Mucosa of descending colon (tissue), 3 donors: Measurements from ENCODE around the gene FAM117B. TPM values are rescaled to one million over a fixed set of nuclear protein-coding genes. Genes with fewer than 3 reads are reported as not detected.

ENCODE experiments used
- ATAC-seq: fragments of 200-7000 bp; cut with Tn5 transposase; one replicate; pipeline ENCODE4 v1.9.1; 2020; ENCODE audit warnings: mild to moderate bottlenecking, moderate library complexity
- DNase-seq, 3 donors: peaks; one replicate each; pipeline ENCODE4 v3.0.0-alpha.2; 2020
- H3K36me3 ChIP-seq: fragments of 200-600 bp; one replicate; pipeline ENCODE4 v1.8.0; 2021; ENCODE audit warnings: low read depth, mild to moderate bottlenecking
- H3K4me1 ChIP-seq: fragments of 200-600 bp; one replicate; pipeline ENCODE4 v1.8.0; 2021; ENCODE audit warnings: low read depth, mild to moderate bottlenecking
- H3K4me3 ChIP-seq: fragments of 200-600 bp; one replicate; pipeline ENCODE4 v1.8.0; 2021; ENCODE audit warnings: mild to moderate bottlenecking
- H3K9me3 ChIP-seq: fragments of 200-600 bp; one replicate; pipeline ENCODE4 v1.8.0; 2021; ENCODE audit warnings: mild to moderate bottlenecking
- CTCF ChIP-seq: fragments of 200-600 bp; IDR thresholded peaks from one replicate; pipeline ENCODE4 v1.8.0; 2022; ENCODE audit warnings: antibody characterized with exemption, mild to moderate bottlenecking
- intact Hi-C, 2 donors: fragments of 100-400 bp; cut with DNase I in 1 of 2; cut with micrococcal nuclease in 1 of 2; formaldehyde crosslinking; loops; one replicate each; pipeline versions ENCODE4 v1.11.0 to v1.11.1; 2022; cut with DNase I, micrococcal nuclease
- long read RNA-seq, 2 donors: library from polyadenylated mRNA; unstranded; transcript quantifications; one replicate each; pipeline ENCODE4 v2.0.0, GENCODE V29; 2019 to 2021
- total RNA-seq, 3 donors: library from RNA; stranded (reverse); fragmentation: NEBNext Ultra II Directional in 2 of 3; extraction: Animal tissue kit (Norgen Biotek cat#: 25700) in 2 of 3; gene quantifications; one replicate each; pipeline versions ENCODE4 v1.2.1 to v1.2.4, GENCODE V29; 2021 to 2023
- donor health status: DM: no; HTN: no; CAD: no; lungs with moderate emphysema.
- donor health status: DM: no; HTN: no; CAD: no.
- donor health status: DM: no; HTN: yes; CAD: no.

FAM117B gene
- total RNA-seq = 10 to 100 TPM; 11.5 to 21.7 (median 15.4) TPM
- long read RNA-seq, donor 1, full-length matches to known transcripts = 1 of 3 reads
- long read RNA-seq, donor 1, partial matches to known transcripts = 2 of 3 reads
- long read RNA-seq, donor 1, other reads (novel, unspliced or antisense) = 0 of 3 reads
- long read RNA-seq, donor 2, partial matches to known transcripts = 0 of 1 reads
- long read RNA-seq, donor 2, other reads (novel, unspliced or antisense) = 1 of 1 reads

- TF ChIP-seq CTCF = peak; percentile 15
- peak; percentile 90 for ATAC-seq
- intact Hi-C loops = no loop called here
- Histone ChIP-seq H3K9me3 (no peaks in the 10 kb centered on the region), H3K4me1 (peaks cover 24% of the 10 kb centered on the region), H3K36me3 (no peaks in the 10 kb centered on the region), H3K4me3 (peak within 1 kb of the TSS; percentile 97)
- DNase-seq = peak; percentile 98 to 100 (median 99)
Observed at GRCh38 chr2:202634556-202635427, at the start of gene FAM117B. Gene FAM117B (plus strand): TSS chr2:202634969. CDS start chr2:202635188, 219 bp downstream.

- ATAC-seq = peak; percentile 95
- Histone ChIP-seq H3K4me1 (peaks cover 5% of the 10 kb centered on the region), H3K4me3 (no peak overlapping the region), H3K36me3 (no peaks in the 10 kb centered on the region), H3K9me3 (no peaks in the 10 kb centered on the region)
- intact Hi-C loops = no loop called here
- TF ChIP-seq CTCF = peak; percentile 82
- DNase-seq = peak; percentile 57 to 78 (median 68)
Observed at GRCh38 chr2:202588647-202589581, 45.9 kb upstream of the FAM117B start.

GRCh38 chr2:202589582-202589949 is 45.2 kb upstream of the FAM117B start:
- Histone ChIP-seq H3K9me3 (no peaks in the 10 kb centered on the region), H3K36me3 (no peaks in the 10 kb centered on the region), H3K4me1 (peaks cover 5% of the 10 kb centered on the region), H3K4me3 (no peak overlapping the region)
- no peak for TF ChIP-seq CTCF
- ATAC-seq = no peak
- intact Hi-C loops = no loop called here
- no peak for DNase-seq

GRCh38 chr2:202592566-202592965 is 42.2 kb upstream of the FAM117B start:
- Histone ChIP-seq H3K4me3 (no peak overlapping the region), H3K4me1 (peaks cover 5% of the 10 kb centered on the region), H3K36me3 (no peaks in the 10 kb centered on the region), H3K9me3 (no peaks in the 10 kb centered on the region)
- intact Hi-C loops = no loop called here
- no peak for DNase-seq
- TF ChIP-seq CTCF = no peak
- no peak for ATAC-seq

- peak; percentile 51 for ATAC-seq
- DNase-seq = no peak
- H3K4me3 ChIP-seq = no peak overlapping the region
- no peaks in the 10 kb centered on the region for H3K36me3 ChIP-seq
- intact Hi-C loops = no loop called here
- TF ChIP-seq CTCF = no peak
- H3K9me3 ChIP-seq = no peaks in the 10 kb centered on the region
- H3K4me1 ChIP-seq = no peaks in the 10 kb centered on the region
Observed at GRCh38 chr2:202599105-202599504, 35.7 kb upstream of the FAM117B start.
